H9 (cell line): ENCODE measurements around the gene VWA8. TPM values are rescaled to one million over a fixed set of nuclear protein-coding genes. Genes with fewer than 3 reads are reported as not detected.

Experiments
- DNase-seq: peaks from one replicate; pipeline ENCODE4 v3.0.0-alpha.2; 2017
- H2AFZ ChIP-seq: one replicate; pipeline ENCODE4 v1.6.1; 2013; ENCODE audit warnings: mild to moderate bottlenecking, low read length, control low read depth, moderate library complexity
- H2AK5ac ChIP-seq: 2 replicates; pipeline ENCODE4 v1.6.1; 2013; ENCODE audit warnings: low read length, control low read depth, mixed read lengths; ENCODE audit not compliant: insufficient read length
- H2BK120ac ChIP-seq: one replicate; pipeline ENCODE4 v1.6.1; 2013; ENCODE audit warnings: low read depth, mild to moderate bottlenecking, low read length, control low read depth, inconsistent platforms; ENCODE audit not compliant: poor library complexity, severe bottlenecking
- H2BK12ac ChIP-seq: 2 replicates; pipeline ENCODE4 v1.6.1; 2013; ENCODE audit warnings: low read length, control low read depth, mixed read lengths, low read depth; ENCODE audit not compliant: insufficient read length
- H2BK15ac ChIP-seq: 2 replicates; pipeline ENCODE4 v1.6.1; 2013; ENCODE audit warnings: low read depth, low read length, control low read depth
- H2BK20ac ChIP-seq: one replicate; pipeline ENCODE4 v1.6.1; 2013; ENCODE audit warnings: low read depth, mild to moderate bottlenecking, low read length, control low read depth, inconsistent platforms; ENCODE audit not compliant: poor library complexity, severe bottlenecking
- H2BK5ac ChIP-seq: 2 replicates; pipeline ENCODE4 v1.6.1; 2013; ENCODE audit warnings: low read length, control low read depth, mixed read lengths; ENCODE audit not compliant: insufficient read length
- H3K14ac ChIP-seq: 2 replicates; pipeline ENCODE4 v1.6.1; 2013; ENCODE audit warnings: low read length, control low read depth; ENCODE audit not compliant: insufficient read depth
- H3K18ac ChIP-seq: 2 replicates; pipeline ENCODE4 v1.6.1; 2013; ENCODE audit warnings: low read depth, mild to moderate bottlenecking, mixed read lengths, low read length, control low read depth; ENCODE audit not compliant: insufficient read length
- H3K23ac ChIP-seq: 2 replicates; pipeline ENCODE4 v1.6.1; 2013; ENCODE audit warnings: low read length, control low read depth, mixed read lengths, low read depth; ENCODE audit not compliant: insufficient read length
- H3K23me2 ChIP-seq: 2 replicates; pipeline ENCODE4 v1.6.1; 2013; ENCODE audit warnings: low read depth, mild to moderate bottlenecking, mixed read lengths, low read length, control low read depth; ENCODE audit not compliant: insufficient read length, poor library complexity, severe bottlenecking
- H3K27ac ChIP-seq: 2 replicates; pipeline ENCODE4 v1.5.1; 2013; ENCODE audit warnings: low read length, control low read depth, mixed read lengths, low read depth; ENCODE audit not compliant: insufficient read length
- H3K27me3 ChIP-seq: 2 replicates; pipeline ENCODE4 v1.6.1; 2013; ENCODE audit warnings: low read length, control low read depth, inconsistent platforms; ENCODE audit not compliant: insufficient read depth
- H3K4ac ChIP-seq: 2 replicates; pipeline ENCODE4 v1.6.1; 2013; ENCODE audit warnings: low read depth, mild to moderate bottlenecking, control low read depth, inconsistent platforms, low read length, moderate library complexity
- H3K4me1 ChIP-seq: 2 replicates; pipeline ENCODE4 v1.6.1; 2013; ENCODE audit warnings: low read length, control low read depth, inconsistent platforms; ENCODE audit not compliant: insufficient read depth
- H3K4me2 ChIP-seq: 2 replicates; pipeline ENCODE4 v1.6.1; 2013; ENCODE audit warnings: low read length, control low read depth, mixed read lengths; ENCODE audit not compliant: insufficient read length, insufficient read depth
- H3K56ac ChIP-seq: 2 replicates; pipeline ENCODE4 v1.6.1; 2013; ENCODE audit warnings: low read depth, mild to moderate bottlenecking, mixed read lengths, low read length, control low read depth; ENCODE audit not compliant: insufficient read length
- H3K79me1 ChIP-seq: 2 replicates; pipeline ENCODE4 v1.6.1; 2013; ENCODE audit warnings: low read depth, mild to moderate bottlenecking, moderate library complexity, low read length, control low read depth, inconsistent platforms; ENCODE audit not compliant: insufficient read depth, poor library complexity, severe bottlenecking
- H3K79me2 ChIP-seq: 2 replicates; pipeline ENCODE4 v1.6.1; 2013; ENCODE audit warnings: low read length, control low read depth, inconsistent platforms; ENCODE audit not compliant: insufficient read depth
- H3K9ac ChIP-seq: 2 replicates; pipeline ENCODE4 v1.6.1; 2013; ENCODE audit warnings: low read length, control low read depth, mixed read lengths; ENCODE audit not compliant: insufficient read length; ENCODE audit errors: extremely low read depth
- H3K9me3 ChIP-seq: one replicate; pipeline ENCODE4 v1.6.1; 2013; ENCODE audit warnings: low read depth, low read length, inconsistent platforms; ENCODE audit not compliant: control insufficient read depth
- H3T11ph ChIP-seq: one replicate; pipeline ENCODE4 v1.6.1; 2013; ENCODE audit warnings: mild to moderate bottlenecking, low read length, control low read depth, inconsistent platforms
- H4K20me1 ChIP-seq: one replicate; pipeline ENCODE4 v1.6.1; 2013; ENCODE audit not compliant: control insufficient read depth, insufficient read length, insufficient read depth
- H4K5ac ChIP-seq: 2 replicates; pipeline ENCODE4 v1.6.1; 2013; ENCODE audit warnings: low read depth, mild to moderate bottlenecking, mixed read lengths, low read length, control low read depth; ENCODE audit not compliant: insufficient read length
- H4K8ac ChIP-seq: replicated peaks from 2 replicates; pipeline ENCODE4 v1.6.1; 2013; ENCODE audit warnings: low read length, control low read depth, mixed read lengths, low read depth; ENCODE audit not compliant: insufficient read length
- H4K91ac ChIP-seq: 2 replicates; pipeline ENCODE4 v1.6.1; 2013; ENCODE audit warnings: low read depth, mild to moderate bottlenecking, moderate library complexity, mixed read lengths, low read length, control low read depth; ENCODE audit not compliant: insufficient read length
- H3K27ac Mint-ChIP-seq, 3 experiments: 2 replicates in 2 of 3; 3 replicates in 1 of 3; pipeline ENCODE4 v1.8.0; 2020 to 2021; ENCODE audit warnings: mixed read lengths in 3 of 3, mild to moderate bottlenecking in 1 of 3, moderate library complexity in 1 of 3
- H3K27me3 Mint-ChIP-seq: 2 replicates; pipeline ENCODE4 v1.8.0; 2021; ENCODE audit warnings: low read depth, mild to moderate bottlenecking, moderate library complexity, mixed read lengths
- H3K36me3 Mint-ChIP-seq, 3 experiments: 2 replicates in 2 of 3; 3 replicates in 1 of 3; pipeline ENCODE4 v1.8.0; 2020 to 2021; ENCODE audit warnings: low read depth in 3 of 3, mixed read lengths in 3 of 3; ENCODE audit not compliant: insufficient read depth in 1 of 3
- H3K4me1 Mint-ChIP-seq, 2 experiments: 2 replicates each; pipeline ENCODE4 v1.8.0; 2020; ENCODE audit warnings: mixed read lengths in 2 of 2
- H3K4me3 Mint-ChIP-seq, 2 experiments: 2 replicates in 1 of 2; 3 replicates in 1 of 2; pipeline ENCODE4 v1.8.0; 2020 to 2021; ENCODE audit warnings: mild to moderate bottlenecking in 2 of 2, mixed read lengths in 2 of 2, moderate library complexity in 1 of 2
- H3K9me3 Mint-ChIP-seq, 2 experiments: 2 replicates in 1 of 2; 3 replicates in 1 of 2; pipeline ENCODE4 v1.8.0; 2020; ENCODE audit warnings: mild to moderate bottlenecking in 2 of 2, mixed read lengths in 2 of 2, moderate library complexity in 1 of 2
- WGBS: extraction: QIAGEN DNeasy Blood & Tissue Kit; methylation state at CpG from one replicate; pipeline ENCODE4 v1.1.7; 2013; ENCODE audit warnings: missing lambda C conversion rate, low lambda C conversion rate, mixed read lengths; ENCODE audit not compliant: insufficient read length; ENCODE audit errors: extremely low coverage; 5-methylcytosine and 5-hydroxymethylcytosine counted together
- total RNA-seq: library from RNA; stranded (reverse); gene quantifications from 2 replicates; pipeline ENCODE4 v1.2.1, GENCODE V29; 2021
- TF ChIP-seq, protein P1 (sequence below): fragments of 200-600 bp; sonication (generic); conservative IDR thresholded peaks from 3 replicates; pipeline ENCODE4 v1.8.0; 2021; ENCODE audit warnings: antibody characterized with exemption, mild to moderate bottlenecking

The VWA8 gene
- total RNA-seq, 1 experiment from 2014 or later: 17.4 TPM

- Mint-ChIP-seq H3K27me3 (no peaks in the 10 kb centered on the region), H3K4me1 (peaks cover 5 to 7% of the 10 kb centered on the region in 2 experiments; a peak in 2 of 4 replicates), H3K9me3 (no peaks in the 10 kb centered on the region), H3K27ac (no peak overlapping the region), H3K4me3 (no peak overlapping the region), H3K36me3 (no peaks in the 10 kb centered on the region; a peak in 1 of 7 replicates)
- H2BK5ac ChIP-seq: no peak overlapping the region
- no peak overlapping the region for H4K5ac ChIP-seq
- no CpG with 5 or more reads among the region's 10 CpGs for WGBS
- H3K56ac ChIP-seq: no peak overlapping the region
- H3K18ac ChIP-seq: no peak overlapping the region
- H3K4ac ChIP-seq: no peak overlapping the region
- no peak overlapping the region for H3K4me2 ChIP-seq
- no peak overlapping the region for H3K23ac ChIP-seq
- H3K79me1 ChIP-seq: no peaks in the 10 kb centered on the region
- H4K20me1 ChIP-seq: no peaks in the 10 kb centered on the region
- no peak for DNase-seq
- no peaks in the 10 kb centered on the region for H3K27me3 ChIP-seq
- no peak overlapping the region for H4K8ac ChIP-seq
- no peak overlapping the region for H2BK20ac ChIP-seq
- no peak overlapping the region for H2BK12ac ChIP-seq
- H3K23me2 ChIP-seq: no peaks in the 10 kb centered on the region
- H3K9ac ChIP-seq: no peak overlapping the region
- no peak overlapping the region for H3K27ac ChIP-seq
- TF ChIP-seq, protein P1, sequence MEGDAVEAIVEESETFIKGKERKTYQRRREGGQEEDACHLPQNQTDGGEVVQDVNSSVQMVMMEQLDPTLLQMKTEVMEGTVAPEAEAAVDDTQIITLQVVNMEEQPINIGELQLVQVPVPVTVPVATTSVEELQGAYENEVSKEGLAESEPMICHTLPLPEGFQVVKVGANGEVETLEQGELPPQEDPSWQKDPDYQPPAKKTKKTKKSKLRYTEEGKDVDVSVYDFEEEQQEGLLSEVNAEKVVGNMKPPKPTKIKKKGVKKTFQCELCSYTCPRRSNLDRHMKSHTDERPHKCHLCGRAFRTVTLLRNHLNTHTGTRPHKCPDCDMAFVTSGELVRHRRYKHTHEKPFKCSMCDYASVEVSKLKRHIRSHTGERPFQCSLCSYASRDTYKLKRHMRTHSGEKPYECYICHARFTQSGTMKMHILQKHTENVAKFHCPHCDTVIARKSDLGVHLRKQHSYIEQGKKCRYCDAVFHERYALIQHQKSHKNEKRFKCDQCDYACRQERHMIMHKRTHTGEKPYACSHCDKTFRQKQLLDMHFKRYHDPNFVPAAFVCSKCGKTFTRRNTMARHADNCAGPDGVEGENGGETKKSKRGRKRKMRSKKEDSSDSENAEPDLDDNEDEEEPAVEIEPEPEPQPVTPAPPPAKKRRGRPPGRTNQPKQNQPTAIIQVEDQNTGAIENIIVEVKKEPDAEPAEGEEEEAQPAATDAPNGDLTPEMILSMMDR: no peak
- H3T11ph ChIP-seq: no peak overlapping the region
- H2AFZ ChIP-seq: no peak overlapping the region
- no peak overlapping the region for H4K91ac ChIP-seq
- no peaks in the 10 kb centered on the region for H3K79me2 ChIP-seq
- H3K4me1 ChIP-seq: no peaks in the 10 kb centered on the region
- no peak overlapping the region for H2AK5ac ChIP-seq
- H2BK15ac ChIP-seq: no peak overlapping the region
- no peak overlapping the region; the same call in 1 of the 2 replicates for H3K14ac ChIP-seq
- H2BK120ac ChIP-seq: no peak overlapping the region
- no peaks in the 10 kb centered on the region for H3K9me3 ChIP-seq
Observed at GRCh38 chr13:41554626-41555386, 406.1 kb downstream of the VWA8 start.
